OCI-M2 (cell line): Measurements from ENCODE around the gene NFAT5.

Experiments
- DNase-seq: peaks from one replicate; lab custom pipeline; 2025; ENCODE audit not compliant: unreplicated experiment; lab: John Stamatoyannopoulos, UW

Gene NFAT5

GRCh38 chr16:69701452-69701851 lies 135.7 kb downstream of the NFAT5 start:
- DNase-seq: no peak

DNA sequence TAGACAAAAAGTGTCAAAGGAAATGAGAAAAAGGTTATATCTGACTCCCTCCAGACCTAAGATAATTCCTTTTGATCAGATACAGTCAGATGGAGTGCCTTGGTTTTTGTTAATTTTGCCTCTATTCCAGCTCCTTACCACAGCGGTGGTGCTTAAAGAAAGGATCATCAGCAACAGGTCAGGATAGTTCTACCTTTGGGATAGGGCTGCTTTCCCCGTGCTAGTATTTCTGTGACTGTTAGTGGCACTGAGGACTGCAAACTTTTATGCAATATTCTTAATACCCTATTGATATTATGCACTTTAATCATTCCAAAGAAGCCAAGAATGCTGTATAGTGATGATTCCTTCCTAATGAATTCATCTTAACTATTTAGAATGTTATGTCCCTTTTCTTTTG lies 136.1 kb downstream of the NFAT5 start:
- DNase-seq: no peak

- no peak for DNase-seq
These were observed 137.9 kb downstream of the NFAT5 start for GRCh38 chr16:69703638-69704037.

GRCh38 chr16:69706256-69706974 lies 140.6 kb downstream of the NFAT5 start:
- no peak for DNase-seq

GRCh38 chr16:69706975-69707340 lies 141.2 kb downstream of the NFAT5 start:
- DNase-seq: no peak

DNA sequence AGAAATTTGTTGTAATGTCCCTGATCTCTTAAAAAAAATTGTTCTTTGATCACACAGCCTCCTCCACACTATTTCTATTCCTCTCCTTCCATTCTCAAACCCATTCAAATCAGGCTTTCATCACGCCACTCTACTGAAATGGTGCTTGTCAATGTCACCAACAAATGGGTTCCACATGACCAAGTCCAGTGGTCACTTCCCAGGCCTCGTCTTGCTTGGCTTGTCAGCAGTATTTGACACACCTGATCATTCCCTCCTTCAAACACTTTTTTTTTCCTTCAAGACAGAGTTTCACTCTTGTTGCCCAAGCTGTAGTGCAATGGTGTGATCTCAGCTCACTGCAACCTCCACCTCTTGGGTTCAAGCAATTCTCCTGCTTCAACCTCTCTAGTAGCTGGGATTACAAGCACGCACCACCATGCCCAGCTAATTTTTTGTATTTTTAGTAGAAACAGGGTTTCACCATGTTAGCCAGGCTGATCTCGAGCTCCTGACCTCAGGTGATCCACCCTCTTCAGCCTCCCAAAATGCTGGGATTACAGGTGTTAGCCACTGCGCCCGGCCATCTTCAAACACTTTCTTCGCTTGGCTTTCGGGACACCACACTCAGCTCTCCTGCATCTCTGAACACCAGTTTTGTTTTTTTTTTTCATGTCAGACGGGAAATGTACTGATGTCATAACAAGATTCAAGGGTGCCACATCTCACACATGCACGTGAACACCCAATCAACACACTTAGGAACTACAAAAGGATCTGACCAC lies 142.3 kb downstream of the NFAT5 start:
- DNase-seq: no peak

DNA sequence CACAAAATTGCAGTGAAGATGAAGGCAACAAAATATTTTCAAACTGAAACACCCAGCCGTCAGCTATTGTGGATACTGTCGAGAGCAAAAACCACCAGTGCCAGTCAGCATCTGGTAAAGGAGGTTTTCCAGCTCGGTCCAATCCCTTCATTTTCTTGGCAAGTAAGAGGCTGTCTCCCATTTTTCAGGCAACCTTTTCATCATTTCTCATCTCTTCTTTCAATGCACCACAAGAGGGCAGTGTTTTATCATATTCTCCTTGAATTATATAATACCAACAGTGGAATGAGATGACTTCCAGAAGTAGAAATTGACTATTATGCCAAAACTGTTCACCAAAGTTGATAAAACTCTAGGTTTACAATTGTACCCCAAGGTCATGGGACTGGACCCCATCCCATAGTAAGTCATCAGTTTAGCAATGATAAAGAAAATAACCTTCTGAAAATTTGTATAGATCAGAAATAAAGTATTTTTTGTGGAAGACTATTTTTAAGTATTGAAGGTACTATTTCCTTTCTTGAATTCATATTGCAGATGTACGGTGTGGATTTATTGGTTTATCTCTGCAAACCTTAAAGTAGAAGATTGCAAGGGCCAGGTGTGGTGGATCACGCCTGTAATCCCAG lies 143.8 kb downstream of the NFAT5 start:
- peak; percentile 21 for DNase-seq

DNA sequence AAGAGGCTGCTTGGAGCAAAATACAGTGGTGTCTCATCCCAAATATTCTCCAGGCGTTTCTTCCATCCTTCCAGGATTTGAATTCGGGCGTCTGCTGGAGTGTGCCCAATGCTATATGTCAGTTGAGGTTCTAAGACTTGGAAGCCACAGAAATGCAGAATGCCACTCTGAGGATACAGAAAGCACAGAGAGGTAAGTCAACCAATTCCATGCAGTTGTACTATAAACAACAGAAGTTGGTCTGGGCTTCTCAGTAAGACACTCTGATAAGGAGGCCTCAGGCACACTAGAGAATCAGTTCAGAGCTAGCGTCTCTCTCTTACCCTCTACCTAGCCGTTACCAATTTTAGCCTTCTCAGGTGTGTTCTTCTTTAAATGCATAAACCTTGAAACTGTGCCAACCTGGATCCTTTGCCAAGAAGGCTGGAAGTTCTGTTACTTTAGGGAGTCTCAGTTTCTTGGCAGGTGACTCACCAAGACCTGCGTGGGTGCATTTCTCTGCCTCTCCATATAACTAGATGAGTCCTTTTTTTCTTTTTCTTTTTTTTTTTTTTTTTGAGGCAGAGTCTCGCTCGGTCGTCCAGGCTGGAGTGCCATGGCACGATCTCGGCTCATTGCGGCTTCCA lies 145.5 kb downstream of the NFAT5 start:
- DNase-seq: no peak

- DNase-seq: no peak
These were observed 146.5 kb downstream of the NFAT5 start for GRCh38 chr16:69712277-69712676.

- DNase-seq: no peak
These were observed 147.3 kb downstream of the NFAT5 start for GRCh38 chr16:69712914-69713581.

DNA sequence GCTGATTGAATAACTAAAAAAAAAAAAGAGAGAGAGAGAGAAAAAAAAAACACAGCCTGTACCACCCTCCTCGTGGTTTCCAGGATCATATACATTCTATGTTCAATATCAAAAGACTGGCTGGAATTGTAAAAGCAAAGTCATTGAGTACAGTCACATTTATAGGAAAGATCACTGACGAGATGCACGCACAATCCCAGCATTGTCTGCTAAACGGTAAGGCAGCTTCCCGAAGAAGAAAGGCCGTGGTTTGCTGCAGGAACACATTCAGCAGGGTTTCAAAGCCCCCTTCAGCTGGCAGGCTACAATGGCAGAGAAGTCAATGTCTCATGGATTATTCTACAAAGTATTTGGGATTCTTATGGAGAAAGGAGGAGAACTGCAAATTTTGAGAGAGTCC lies 151.3 kb downstream of the NFAT5 start:
- no peak for DNase-seq

- no peak for DNase-seq
These were observed 152.5 kb downstream of the NFAT5 start for GRCh38 chr16:69718111-69718764.

- no peak for DNase-seq
These were observed 155.2 kb downstream of the NFAT5 start for GRCh38 chr16:69720822-69721430.

- DNase-seq: no peak
These were observed 155.7 kb downstream of the NFAT5 start for GRCh38 chr16:69721441-69721957.

GRCh38 chr16:69724414-69724873 lies 158.7 kb downstream of the NFAT5 start:
- DNase-seq: no peak

DNA sequence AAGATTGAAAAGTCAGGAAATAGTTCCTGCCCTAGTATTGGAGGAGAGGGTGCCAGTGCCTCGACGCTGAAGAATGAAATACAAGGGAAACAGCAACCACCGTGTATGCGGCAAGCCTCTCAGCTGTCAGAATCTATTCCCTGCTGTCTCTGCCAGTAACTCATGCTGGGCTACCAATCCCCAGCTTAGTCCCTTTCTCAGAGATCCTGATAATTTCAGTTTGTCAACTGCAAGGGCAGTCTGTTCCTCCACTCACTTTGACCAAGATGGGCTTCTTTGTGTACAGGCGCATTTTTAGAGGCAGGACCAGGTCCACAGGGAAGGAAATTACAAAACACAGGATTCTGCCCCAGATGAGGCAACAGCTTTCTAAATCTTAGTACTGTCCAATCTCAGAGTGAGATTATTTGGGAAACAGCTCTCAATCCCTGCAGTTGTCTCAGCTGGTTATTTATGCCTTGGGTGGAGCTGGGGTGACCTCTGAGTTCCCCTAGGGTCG lies 159.3 kb downstream of the NFAT5 start:
- no peak for DNase-seq

DNA sequence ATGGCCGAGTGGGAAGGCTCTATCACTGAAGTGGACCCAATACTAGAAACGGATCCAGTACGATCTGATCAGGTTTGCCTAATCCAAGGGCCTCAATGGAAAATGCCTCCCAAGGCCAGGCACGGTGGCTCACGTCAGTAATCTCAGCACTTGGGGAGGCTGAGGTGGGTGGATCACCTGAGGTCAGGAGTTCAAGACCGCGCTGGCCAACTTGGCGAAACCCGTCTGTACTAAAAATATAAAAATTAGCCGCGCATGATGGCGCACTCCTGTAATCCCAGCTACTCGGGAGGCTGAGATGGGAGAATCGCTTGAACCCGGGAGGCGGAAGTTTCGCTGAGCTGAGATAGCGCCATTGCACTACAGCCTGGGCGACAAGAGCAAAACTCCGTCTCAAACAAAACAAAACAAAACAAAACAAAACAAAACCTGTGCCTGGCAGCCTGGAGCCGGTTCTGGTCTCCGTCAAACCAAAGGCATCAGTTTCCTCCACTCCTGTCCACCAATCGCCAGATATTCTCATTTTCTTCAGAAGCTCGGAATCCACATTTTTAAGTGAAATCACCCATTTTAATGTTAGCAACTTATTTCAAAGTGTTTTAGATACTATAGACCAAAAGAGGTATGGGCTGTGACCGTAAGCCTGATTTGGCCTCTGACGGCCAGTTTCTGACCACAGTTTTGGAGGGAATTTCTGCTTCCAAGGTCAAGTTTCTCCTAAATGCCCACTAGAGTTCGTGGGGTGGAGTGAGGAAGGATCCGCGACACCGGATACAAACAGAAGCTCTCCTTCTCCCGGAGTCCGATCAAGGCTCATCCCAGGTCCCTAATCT lies 159.9 kb downstream of the NFAT5 start:
- no peak for DNase-seq

- DNase-seq: no peak
These were observed 160.7 kb downstream of the NFAT5 start, which contains the start of gene NQO1 for GRCh38 chr16:69726313-69727060. TSS of gene NQO1 (minus strand) at chr16:69726560. CDS start at chr16:69726439, 121 bp downstream.
